ENCODE measurements around the gene CRADD. TPM values are rescaled to one million over a fixed set of nuclear protein-coding genes. Genes with fewer than 3 reads are reported as not detected.
A peak's percentile ranks its signal among the peaks of the same experiment; 100 is the strongest.

CRADD gene
- total RNA-seq, 1 experiment from 2014 or later: 7.6 TPM

GRCh38 chr12:93829016-93829415 lies 151.8 kb downstream of the CRADD start:
- H3K9me3 ChIP-seq (ENCODE audit: control insufficient read depth, low read depth, low read length): no peaks in the 10 kb centered on the region
- no peak overlapping the region for H3K56ac ChIP-seq (ENCODE audit: insufficient read length, low read depth, low read length)
- Mint-ChIP-seq H3K36me3 (ENCODE audit: insufficient read depth in 1 of 3, low read depth in 3 of 3) (no peaks in the 10 kb centered on the region), H3K4me1 (peaks cover 5 to 6% of the 10 kb centered on the region in 2 experiments), H3K27ac (peak overlapping the region in 1 of 3 experiments; percentile 68; a peak in 1 of 7 replicates), H3K9me3 (no peaks in the 10 kb centered on the region), H3K27me3 (ENCODE audit: low read depth) (no peaks in the 10 kb centered on the region; the same call in 1 of the 2 replicates), H3K4me3 (no peak overlapping the region)
- H4K20me1 ChIP-seq (ENCODE audit: control insufficient read depth, insufficient read depth, insufficient read length): no peaks in the 10 kb centered on the region
- no peak overlapping the region for H4K5ac ChIP-seq (ENCODE audit: insufficient read length, low read depth, low read length)
- H2BK5ac ChIP-seq (ENCODE audit: insufficient read length, low read length): no peak overlapping the region
- H3K27ac ChIP-seq (ENCODE audit: insufficient read length, low read depth, low read length): no peak overlapping the region
- H3K23ac ChIP-seq (ENCODE audit: insufficient read length, low read depth, low read length): no peak overlapping the region
- no peak overlapping the region for H3T11ph ChIP-seq (ENCODE audit: low read length)
- no peak overlapping the region for H2BK20ac ChIP-seq (ENCODE audit: low read depth, low read length, poor library complexity, severe bottlenecking)
- H3K9ac ChIP-seq (ENCODE audit: extremely low read depth, insufficient read length, low read length): no peak overlapping the region
- no peak overlapping the region for H2BK15ac ChIP-seq (ENCODE audit: low read depth, low read length)
- WGBS (ENCODE audit: extremely low coverage, insufficient read length, low lambda C conversion rate): no CpG with 5 or more reads among the region's 2 CpGs
- no peak for DNase-seq
- peaks cover under 1% of the 10 kb centered on the region; the same call in 1 of the 2 replicates for H3K4me1 ChIP-seq (ENCODE audit: insufficient read depth, low read length)
- H3K14ac ChIP-seq (ENCODE audit: insufficient read depth, low read length): no peak overlapping the region
- no peak overlapping the region for H2AFZ ChIP-seq (ENCODE audit: low read length)
- H3K18ac ChIP-seq (ENCODE audit: insufficient read length, low read depth, low read length): no peak overlapping the region
- H2BK12ac ChIP-seq (ENCODE audit: insufficient read length, low read depth, low read length): no peak overlapping the region
- H2AK5ac ChIP-seq (ENCODE audit: insufficient read length, low read length): no peak overlapping the region
- no peaks in the 10 kb centered on the region for H3K79me1 ChIP-seq (ENCODE audit: insufficient read depth, low read depth, low read length, poor library complexity, severe bottlenecking)
- H2BK120ac ChIP-seq (ENCODE audit: low read depth, low read length, poor library complexity, severe bottlenecking): no peak overlapping the region
- H3K27me3 ChIP-seq (ENCODE audit: insufficient read depth, low read length): no peaks in the 10 kb centered on the region
- no peak for TF ChIP-seq CTCF (conservative IDR thresholded peaks at IDR 0.05)
- H3K4ac ChIP-seq (ENCODE audit: low read depth, low read length): no peak overlapping the region
- no peaks in the 10 kb centered on the region for H3K79me2 ChIP-seq (ENCODE audit: insufficient read depth, low read length)
- H3K4me2 ChIP-seq (ENCODE audit: insufficient read depth, insufficient read length, low read length): no peak overlapping the region
- H4K8ac ChIP-seq (replicated peaks; ENCODE audit: insufficient read length, low read depth, low read length): no peak overlapping the region
- H4K91ac ChIP-seq (ENCODE audit: insufficient read length, low read depth, low read length): no peak overlapping the region
- H3K23me2 ChIP-seq (ENCODE audit: insufficient read length, low read depth, low read length, poor library complexity, severe bottlenecking): no peaks in the 10 kb centered on the region

All from H9 (cell line).